IMR-90 (cell line): ENCODE measurements around the gene THEM4.

Source experiments
- BHLHE40 ChIP-seq: fragments of 150-350 bp; IDR thresholded peaks from 2 replicates; pipeline ENCODE4 v1.6.1; 2016; ENCODE audit warnings: mild to moderate bottlenecking, low read depth, low read length
- CEBPB ChIP-seq: IDR thresholded peaks from 2 replicates; pipeline ENCODE4 v1.6.1; 2012; ENCODE audit warnings: low read depth, low read length, improper control_type of control experiment
- RAD21 ChIP-seq: IDR thresholded peaks from 2 replicates; pipeline ENCODE4 v1.6.1; 2012; ENCODE audit warnings: low read length, improper control_type of control experiment

- TF ChIP-seq CEBPB, result no peak
- TF ChIP-seq BHLHE40, result no peak
- TF ChIP-seq RAD21, result no peak
These were observed 34.3 kb upstream of the THEM4 start for GRCh38 chr1:151943591-151943990.
